ENCODE measurements around the gene COG7.

DNA sequence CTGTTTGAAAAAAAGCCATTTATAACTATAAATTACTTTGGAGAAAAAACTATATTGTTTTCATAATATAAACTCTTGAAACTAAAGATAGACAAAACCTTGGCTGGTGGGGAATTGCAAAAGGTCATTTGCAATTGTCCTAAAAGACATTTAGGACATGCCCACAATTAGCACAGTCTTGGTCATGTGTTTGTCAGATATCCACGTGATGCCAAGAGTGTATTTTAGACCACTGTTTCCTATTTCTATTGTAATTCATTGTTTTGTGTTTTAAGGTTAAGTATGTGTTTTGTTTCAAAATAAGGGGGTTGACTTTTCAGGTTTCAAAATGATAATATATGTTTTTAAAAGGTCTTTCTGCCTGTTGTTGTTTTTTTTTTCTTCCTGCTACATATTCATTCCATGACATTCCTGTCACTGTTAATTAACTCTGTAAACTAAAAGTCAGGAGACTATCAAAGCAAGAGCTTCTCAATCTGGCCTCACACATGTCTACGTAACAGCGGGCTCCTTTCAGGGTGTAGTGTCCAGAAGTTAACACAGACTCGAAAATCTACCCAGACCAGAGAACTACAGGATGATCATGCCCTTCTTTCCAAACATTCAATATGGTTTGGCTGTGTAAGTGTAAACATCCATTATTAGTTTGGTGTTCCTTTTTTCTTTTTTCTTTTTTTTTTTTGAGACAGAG, 58.7 kb downstream of the COG7 start:
- TF ChIP-seq, protein P1, sequence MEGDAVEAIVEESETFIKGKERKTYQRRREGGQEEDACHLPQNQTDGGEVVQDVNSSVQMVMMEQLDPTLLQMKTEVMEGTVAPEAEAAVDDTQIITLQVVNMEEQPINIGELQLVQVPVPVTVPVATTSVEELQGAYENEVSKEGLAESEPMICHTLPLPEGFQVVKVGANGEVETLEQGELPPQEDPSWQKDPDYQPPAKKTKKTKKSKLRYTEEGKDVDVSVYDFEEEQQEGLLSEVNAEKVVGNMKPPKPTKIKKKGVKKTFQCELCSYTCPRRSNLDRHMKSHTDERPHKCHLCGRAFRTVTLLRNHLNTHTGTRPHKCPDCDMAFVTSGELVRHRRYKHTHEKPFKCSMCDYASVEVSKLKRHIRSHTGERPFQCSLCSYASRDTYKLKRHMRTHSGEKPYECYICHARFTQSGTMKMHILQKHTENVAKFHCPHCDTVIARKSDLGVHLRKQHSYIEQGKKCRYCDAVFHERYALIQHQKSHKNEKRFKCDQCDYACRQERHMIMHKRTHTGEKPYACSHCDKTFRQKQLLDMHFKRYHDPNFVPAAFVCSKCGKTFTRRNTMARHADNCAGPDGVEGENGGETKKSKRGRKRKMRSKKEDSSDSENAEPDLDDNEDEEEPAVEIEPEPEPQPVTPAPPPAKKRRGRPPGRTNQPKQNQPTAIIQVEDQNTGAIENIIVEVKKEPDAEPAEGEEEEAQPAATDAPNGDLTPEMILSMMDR (IDR thresholded peaks at IDR 0.05; ENCODE audit: low read length) = no peak
- no peak for TF ChIP-seq EZH2 (optimal IDR thresholded peaks at IDR 0.05; ENCODE audit: low read depth, low read length)
- no peak for TF ChIP-seq EZH2phosphoT487 (IDR thresholded peaks at IDR 0.05; ENCODE audit: low read length)
